ENCODE results near the gene KCNN2.
A peak's percentile ranks its signal among the peaks of the same experiment; 100 is the strongest.

KCNN2 gene

GRCh38 chr5:114360816-114361723 lies 800 bp upstream of the KCNN2 start:
- no peak for DNase-seq (ENCODE audit: insufficient read length, low spot score)
- no peak for FAIRE-seq
- TF ChIP-seq CTCF (IDR thresholded peaks at IDR 0.05; ENCODE audit: insufficient read depth, missing control alignments), result peak; percentile 34

- FAIRE-seq, result no peak
These were observed 517 bp downstream of the KCNN2 start for GRCh38 chr5:114362197-114362976.

GRCh38 chr5:114362977-114363761 lies 1.3 kb downstream of the KCNN2 start:
- FAIRE-seq (no peak), DNase-seq (ENCODE audit: insufficient read length, low spot score) (no peak)
- TF ChIP-seq CTCF (IDR thresholded peaks at IDR 0.05; ENCODE audit: insufficient read depth, missing control alignments), result no peak

More at GRCh38 chr5:114362197-114362976, 517 bp downstream of the KCNN2 start:
- DNase-seq (ENCODE audit: insufficient read length, low spot score), result no peak
- TF ChIP-seq CTCF (IDR thresholded peaks at IDR 0.05; ENCODE audit: insufficient read depth, missing control alignments), result no peak

GRCh38 chr5:114363837-114364236 lies 2.0 kb downstream of the KCNN2 start:
- no peak for TF ChIP-seq CTCF (IDR thresholded peaks at IDR 0.05; ENCODE audit: insufficient read depth, missing control alignments)
- FAIRE-seq, result peak; percentile 29
- no peak for DNase-seq (ENCODE audit: insufficient read length, low spot score)

GRCh38 chr5:114367029-114367428 lies 5.2 kb downstream of the KCNN2 start:
- TF ChIP-seq CTCF (IDR thresholded peaks at IDR 0.05; ENCODE audit: insufficient read depth, missing control alignments), result no peak
- FAIRE-seq (no peak), DNase-seq (ENCODE audit: insufficient read length, low spot score) (no peak)

GRCh38 chr5:114369680-114370417 lies 8.0 kb downstream of the KCNN2 start:
- TF ChIP-seq CTCF (IDR thresholded peaks at IDR 0.05; ENCODE audit: insufficient read depth, missing control alignments), result no peak
- DNase-seq (ENCODE audit: insufficient read length, low spot score), result no peak
- no peak for FAIRE-seq
